GM21717 (cell line): ENCODE measurements around the gene PLA1A.
A peak's percentile ranks its signal among the peaks of the same experiment; 100 is the strongest.

ENCODE experiments used
- ATAC-seq: cut with Tn5 transposase; IDR thresholded peaks from one replicate; pipeline ENCODE4 v1.9.1; 2021; ENCODE audit warnings: mild to moderate bottlenecking, moderate library complexity; ENCODE audit not compliant: unreplicated experiment

The PLA1A gene

DNA sequence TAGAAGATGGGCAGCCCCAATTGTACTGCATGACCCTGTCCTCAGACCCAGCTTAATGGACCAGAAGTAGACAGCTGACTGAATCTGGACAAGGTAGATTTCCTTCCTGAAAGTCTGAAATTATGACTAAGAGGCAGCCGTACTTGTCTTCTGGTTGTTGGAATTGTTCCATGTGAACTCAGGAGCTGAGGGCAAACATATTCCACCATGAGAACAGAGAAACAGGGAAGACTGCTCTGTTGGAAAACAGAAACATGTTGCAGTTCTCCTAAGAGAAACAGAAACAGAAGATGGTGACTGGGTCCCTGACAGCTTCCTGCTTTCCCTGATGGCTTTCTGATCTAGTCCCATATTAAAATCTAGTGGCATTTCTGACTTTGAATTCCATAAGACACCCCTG, 38.6 kb downstream of the PLA1A start:
- no peak for ATAC-seq

DNA sequence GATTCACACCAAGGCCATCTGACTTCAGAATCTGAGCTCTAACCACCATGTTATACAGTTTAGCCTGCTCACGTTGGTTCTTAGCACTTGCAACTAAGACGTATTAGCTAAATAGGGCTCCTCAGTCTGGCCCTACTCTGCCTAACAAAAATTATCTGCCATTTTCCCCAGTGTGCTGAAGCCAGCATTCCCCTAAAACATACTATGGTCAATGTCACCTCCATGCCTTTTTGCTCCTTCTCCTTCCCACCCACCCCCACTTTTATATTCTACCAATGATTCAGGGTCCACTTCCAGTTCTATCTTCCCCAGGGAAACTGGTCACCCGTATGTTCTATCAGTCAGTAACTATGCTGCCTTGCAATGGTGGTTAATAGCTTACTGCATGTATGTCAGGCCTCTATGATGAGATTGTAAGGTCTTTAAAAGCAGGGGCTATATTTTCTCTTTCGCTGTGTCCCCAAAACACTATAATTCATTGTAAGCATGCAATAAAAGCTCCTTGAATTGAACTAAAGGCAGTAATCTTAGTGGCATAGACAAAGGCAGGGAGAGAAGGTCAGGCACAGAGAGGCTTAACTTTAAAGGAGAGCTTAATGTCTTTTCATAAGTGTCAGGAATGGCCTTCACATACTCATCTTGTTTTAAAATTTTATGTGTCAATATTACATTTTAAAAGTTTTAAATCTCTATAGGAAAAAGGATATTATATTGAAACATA, 39.4 kb downstream of the PLA1A start:
- ATAC-seq = no peak

GRCh38 chr3:119637679-119638477, 40.2 kb downstream of the PLA1A start:
- peak; percentile 41 for ATAC-seq

DNA sequence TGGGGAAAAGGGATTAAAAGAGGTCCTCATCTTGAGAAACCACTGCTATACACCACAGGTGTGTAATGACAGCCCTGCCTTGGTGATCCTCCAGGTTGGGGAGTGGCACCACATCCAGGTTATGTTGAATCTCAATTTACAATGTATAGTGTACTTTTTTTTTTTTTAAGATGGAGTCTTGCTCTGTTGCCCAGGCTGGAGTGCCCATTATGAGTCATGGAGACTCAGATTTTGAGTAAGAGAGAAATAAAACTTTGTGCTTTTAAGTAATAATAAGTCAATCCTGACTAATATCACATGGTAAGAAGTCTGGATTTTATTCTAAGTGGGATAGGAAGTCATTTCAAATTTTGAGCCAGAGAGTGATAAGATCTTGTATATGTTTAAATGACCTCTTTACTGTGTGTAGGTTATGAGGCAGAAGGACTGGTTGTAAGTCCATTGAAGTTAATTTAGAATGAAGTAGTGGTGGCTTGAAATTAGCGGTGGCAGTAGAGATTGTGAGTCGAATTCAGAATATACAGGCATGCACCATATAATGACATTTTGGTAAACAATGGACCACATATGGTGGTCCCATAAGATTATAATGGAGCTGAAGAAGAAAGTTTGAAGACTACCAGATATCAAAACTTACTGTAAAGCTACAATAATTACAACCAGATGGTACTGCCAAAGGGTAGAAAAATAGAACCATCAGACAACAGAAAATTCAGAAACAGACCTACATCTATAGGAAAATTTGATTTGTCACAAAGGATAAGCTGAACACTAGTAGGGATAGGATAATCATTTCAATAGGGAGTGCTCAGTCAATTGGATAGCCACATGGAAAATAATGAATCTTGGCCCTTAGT, 42.0 kb downstream of the PLA1A start:
- no peak for ATAC-seq

- no peak for ATAC-seq
These were observed 43.7 kb downstream of the PLA1A start for GRCh38 chr3:119641416-119641815.

DNA sequence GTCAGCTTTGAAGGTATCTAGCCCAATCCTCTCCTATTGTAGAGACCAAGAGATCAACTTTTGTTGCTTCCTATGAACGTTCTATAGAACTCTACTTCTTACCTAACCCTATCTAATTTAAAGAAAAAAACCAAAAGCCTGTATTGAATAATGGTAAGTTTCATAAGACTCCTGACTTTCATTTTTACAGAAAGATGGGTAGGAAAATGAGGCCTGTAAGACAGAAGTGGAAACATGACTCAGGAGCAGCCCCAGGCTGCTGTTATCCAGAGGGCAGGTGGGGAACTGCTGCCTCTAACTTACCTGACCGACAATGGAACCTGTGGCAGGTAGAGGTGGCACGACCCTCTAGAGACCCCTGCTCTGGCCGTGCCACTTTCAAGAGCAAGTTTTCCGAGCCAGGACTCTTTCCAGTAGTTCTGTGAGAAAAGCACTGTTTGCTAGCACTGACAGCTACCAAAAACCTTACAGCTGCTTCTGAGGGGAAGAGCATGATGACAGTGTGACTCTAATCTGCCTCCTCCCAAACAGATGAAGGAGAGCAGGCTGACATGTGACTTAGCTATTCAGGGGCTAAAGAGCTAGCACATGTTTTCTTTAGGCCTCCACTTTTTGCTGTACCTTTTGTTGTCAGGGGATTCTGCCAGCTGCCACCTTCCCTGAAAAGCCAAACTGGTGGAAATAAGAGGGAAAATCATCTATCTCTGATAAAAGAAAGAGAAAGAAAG, 45.2 kb downstream of the PLA1A start:
- no peak for ATAC-seq

- no peak for ATAC-seq
These were observed 45.8 kb downstream of the PLA1A start for GRCh38 chr3:119643528-119643927.

- no peak for ATAC-seq
These were observed 46.8 kb downstream of the PLA1A start for GRCh38 chr3:119644481-119644880.

GRCh38 chr3:119645813-119646212, 48.1 kb downstream of the PLA1A start:
- ATAC-seq = no peak

DNA sequence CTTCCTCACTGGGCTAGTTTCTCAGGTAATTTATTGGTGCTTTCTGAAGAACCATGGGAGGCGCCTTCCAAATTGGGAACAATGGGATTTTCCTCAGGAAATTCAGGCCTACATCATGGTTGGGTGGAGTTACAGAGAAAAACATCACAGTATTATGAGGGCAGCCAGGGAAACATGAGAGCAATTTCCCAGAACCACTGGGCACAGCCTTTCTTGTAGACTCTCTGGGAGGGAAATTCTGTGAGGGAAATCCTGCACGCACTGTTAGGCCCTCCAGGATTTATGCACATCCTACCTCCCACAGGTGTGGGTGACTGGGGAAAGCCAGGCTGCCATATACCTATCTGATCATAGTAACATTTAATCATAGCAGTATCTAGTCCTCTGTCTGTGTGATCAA, 49.5 kb downstream of the PLA1A start:
- no peak for ATAC-seq

- no peak for ATAC-seq
These were observed 50.3 kb downstream of the PLA1A start for GRCh38 chr3:119647843-119648575.

DNA sequence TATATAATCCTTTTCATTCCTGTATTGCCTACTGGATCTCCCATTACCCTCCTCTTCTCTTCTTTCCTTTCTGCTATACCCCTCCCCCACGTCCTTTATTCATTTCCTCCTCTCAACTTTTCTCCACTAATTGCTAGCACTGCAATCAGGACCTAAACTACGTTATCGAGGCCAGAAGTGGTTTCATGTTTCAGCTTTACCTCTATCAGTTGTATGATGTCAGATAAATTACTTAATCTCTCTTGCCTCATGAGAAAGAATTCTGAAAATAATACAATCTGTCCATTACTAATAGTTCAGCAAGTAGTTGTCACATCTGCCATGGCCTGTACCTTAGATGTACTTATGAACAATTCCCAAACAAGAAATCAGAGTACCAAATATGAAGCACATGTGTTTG, 52.1 kb downstream of the PLA1A start:
- no peak for ATAC-seq

- no peak for ATAC-seq
These were observed 54.8 kb downstream of the PLA1A start for GRCh38 chr3:119652306-119653033.

GRCh38 chr3:119653876-119654275, 56.2 kb downstream of the PLA1A start:
- ATAC-seq = no peak

GRCh38 chr3:119657887-119658702, 60.4 kb downstream of the PLA1A start:
- ATAC-seq = no peak

GRCh38 chr3:119658994-119659393, 61.3 kb downstream of the PLA1A start:
- ATAC-seq = no peak

GRCh38 chr3:119659606-119660291, 62.1 kb downstream of the PLA1A start:
- no peak for ATAC-seq
